Osteoblast (primary cell): ENCODE data around the gene FHIT. TPM values are rescaled to one million over a fixed set of nuclear protein-coding genes. Genes with fewer than 3 reads are reported as not detected.

ENCODE experiments used
- DNase-seq: peaks from one replicate; pipeline ENCODE4 v3.0.0; 2011; ENCODE audit warnings: low spot score, mixed read lengths; ENCODE audit not compliant: insufficient read length; ENCODE audit errors: missing footprints
- H2AFZ ChIP-seq: 2 replicates; pipeline ENCODE4 v1.6.0; 2011; ENCODE audit warnings: mild to moderate bottlenecking, low read length
- H3K27ac ChIP-seq: 2 replicates; pipeline ENCODE4 v1.5.1; 2011; ENCODE audit warnings: mild to moderate bottlenecking, low read depth, low read length, moderate library complexity
- H3K27me3 ChIP-seq: 2 replicates; pipeline ENCODE4 v1.6.0; 2012; ENCODE audit warnings: mild to moderate bottlenecking, control low read depth, inconsistent platforms, low read length, moderate library complexity; ENCODE audit not compliant: insufficient read depth
- H3K36me3 ChIP-seq: 2 replicates; pipeline ENCODE4 v1.5.1; 2011; ENCODE audit warnings: mild to moderate bottlenecking, low read length, control low read depth, moderate library complexity; ENCODE audit not compliant: insufficient read depth
- H3K4me1 ChIP-seq: 2 replicates; pipeline ENCODE4 v1.5.1; 2011; ENCODE audit warnings: mild to moderate bottlenecking, low read length, control low read depth, moderate library complexity; ENCODE audit not compliant: insufficient read depth
- H3K4me2 ChIP-seq: 2 replicates; pipeline ENCODE4 v1.6.0; 2011; ENCODE audit warnings: mild to moderate bottlenecking, low read length; ENCODE audit not compliant: insufficient read depth
- H3K4me3 ChIP-seq: fragments of 200-600 bp; sonication (generic); 3 replicates; pipeline ENCODE4 v1.5.1; 2012; ENCODE audit warnings: mild to moderate bottlenecking, low read length, inconsistent platforms; ENCODE audit not compliant: insufficient read depth
- H3K79me2 ChIP-seq: 2 replicates; pipeline ENCODE4 v1.6.0; 2012; ENCODE audit warnings: mild to moderate bottlenecking, low read length, control low read depth, inconsistent platforms; ENCODE audit not compliant: insufficient read depth
- H3K9me3 ChIP-seq: 2 replicates; pipeline ENCODE4 v1.5.1; 2011; ENCODE audit warnings: low read depth, low read length, control low read depth
- H4K20me1 ChIP-seq: 2 replicates; pipeline ENCODE4 v1.6.0; 2012; ENCODE audit warnings: mild to moderate bottlenecking, low read length, control low read depth; ENCODE audit not compliant: insufficient read depth
- CTCF ChIP-seq: IDR thresholded peaks from 2 replicates; pipeline ENCODE4 v1.5.1; 2011; ENCODE audit warnings: mild to moderate bottlenecking, low read depth, low read length, moderate library complexity; ENCODE audit errors: extremely low read depth
- total RNA-seq: library from RNA; depleted of rRNA; stranded (reverse); fragments of >200 nt; gene quantifications from 2 replicates; pipeline ENCODE4 v1.2.3, GENCODE V29; 2012

The FHIT gene
- total RNA-seq, 1 donor: 3.3 TPM

DNA sequence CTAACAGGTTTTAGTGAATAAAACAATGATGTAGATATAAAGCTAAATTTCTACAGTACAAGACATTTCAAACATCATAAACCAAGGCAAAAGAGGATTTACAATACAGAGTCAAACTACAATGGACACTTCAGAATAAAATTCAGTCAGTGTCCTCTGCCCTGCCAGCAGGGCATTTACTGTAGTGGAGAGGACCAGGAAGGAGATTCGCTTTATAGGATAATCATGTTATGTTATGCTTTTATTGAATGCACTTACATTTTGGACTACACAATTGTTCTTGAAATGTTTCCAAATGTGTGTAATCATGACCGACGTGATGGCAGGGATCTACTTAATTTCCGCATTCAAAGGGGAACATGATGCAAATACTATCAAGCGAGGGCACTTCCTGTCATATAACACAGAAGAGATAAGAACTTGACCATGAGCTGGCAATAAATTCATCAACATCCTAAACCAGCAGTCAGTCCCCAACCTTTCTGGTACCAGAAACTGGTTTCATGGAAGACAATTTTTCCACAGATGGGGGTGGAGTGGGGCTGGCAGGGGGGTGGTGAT is 925.6 kb downstream of the FHIT start:
- H3K4me3 ChIP-seq: no peak overlapping the region
- no peaks in the 10 kb centered on the region for H3K36me3 ChIP-seq
- no peak overlapping the region for H3K4me2 ChIP-seq
- H4K20me1 ChIP-seq: no peaks in the 10 kb centered on the region
- DNase-seq: no peak
- H3K27ac ChIP-seq: no peak overlapping the region
- no peak for TF ChIP-seq CTCF
- no peak overlapping the region for H2AFZ ChIP-seq
- no peaks in the 10 kb centered on the region for H3K9me3 ChIP-seq
- H3K27me3 ChIP-seq: no peaks in the 10 kb centered on the region
- no peaks in the 10 kb centered on the region for H3K79me2 ChIP-seq
- H3K4me1 ChIP-seq: no peaks in the 10 kb centered on the region

GRCh38 chr3:60323651-60324050 is 927.6 kb downstream of the FHIT start:
- H4K20me1 ChIP-seq: no peaks in the 10 kb centered on the region
- no peaks in the 10 kb centered on the region for H3K27me3 ChIP-seq
- no peak for DNase-seq
- no peak overlapping the region for H2AFZ ChIP-seq
- TF ChIP-seq CTCF: no peak
- H3K4me2 ChIP-seq: no peak overlapping the region
- H3K4me3 ChIP-seq: no peak overlapping the region
- no peak overlapping the region for H3K27ac ChIP-seq
- no peaks in the 10 kb centered on the region for H3K4me1 ChIP-seq
- no peaks in the 10 kb centered on the region for H3K36me3 ChIP-seq
- H3K9me3 ChIP-seq: no peaks in the 10 kb centered on the region
- no peaks in the 10 kb centered on the region for H3K79me2 ChIP-seq

DNA sequence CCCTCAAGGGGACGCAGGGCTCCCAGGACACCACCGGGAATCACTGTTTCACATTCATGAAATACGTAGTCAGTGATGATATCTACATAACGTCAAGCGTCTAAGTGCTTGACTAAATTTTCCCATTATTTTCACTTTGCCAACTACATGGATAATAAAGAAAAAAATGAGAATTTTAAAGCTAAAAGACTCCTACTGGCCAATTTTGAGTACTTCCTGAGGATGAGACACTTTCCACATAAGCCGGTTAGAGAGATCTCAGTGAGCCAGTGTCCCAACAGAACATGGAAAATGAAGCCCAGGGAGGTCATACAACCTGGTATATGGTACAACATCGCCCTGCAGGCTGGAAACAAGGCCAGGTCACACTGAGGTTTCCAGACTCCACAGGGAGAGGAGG is 928.1 kb downstream of the FHIT start:
- no peaks in the 10 kb centered on the region for H4K20me1 ChIP-seq

More for the DNA sequence above, 928.1 kb downstream of the FHIT start:
- H3K79me2 ChIP-seq: no peaks in the 10 kb centered on the region
- no peak overlapping the region for H3K4me3 ChIP-seq
- H3K4me1 ChIP-seq: no peaks in the 10 kb centered on the region
- no peak overlapping the region for H3K27ac ChIP-seq
- no peak for DNase-seq
- no peak for TF ChIP-seq CTCF
- H3K9me3 ChIP-seq: no peaks in the 10 kb centered on the region
- no peaks in the 10 kb centered on the region for H3K27me3 ChIP-seq
- no peak overlapping the region for H2AFZ ChIP-seq
- no peak overlapping the region for H3K4me2 ChIP-seq
- no peaks in the 10 kb centered on the region for H3K36me3 ChIP-seq
